NCI-H510A (cell line): ENCODE measurements around the gene ENDOU.
"Not testable (repeated sequence)": the region's sequence is repeated elsewhere in the genome, so short reads cannot be mapped to it uniquely, and the experiment has no call there.

Source experiments
- DNase-seq: peaks from one replicate; lab custom pipeline; 2025; lab: John Stamatoyannopoulos, UW

The ENDOU gene

DNA sequence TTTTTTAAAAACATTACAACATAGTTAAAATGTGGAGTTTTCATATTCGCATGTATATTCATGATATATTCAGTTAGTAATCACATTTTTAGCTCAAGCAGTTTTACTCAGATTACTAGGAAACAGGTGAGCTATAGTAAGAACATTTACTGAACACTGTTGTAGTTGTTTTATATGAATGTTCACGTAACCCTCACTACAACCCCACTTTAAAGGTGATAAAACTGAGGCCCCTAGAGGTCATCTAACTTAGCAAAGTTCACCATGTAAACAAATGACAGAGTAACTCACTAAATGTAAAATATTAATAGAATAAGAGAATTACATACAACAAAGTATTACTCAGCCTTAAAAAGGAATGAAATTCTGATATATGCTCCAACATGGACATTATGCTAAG is 45.5 kb downstream of the ENDOU start:
- no peak for DNase-seq

DNA sequence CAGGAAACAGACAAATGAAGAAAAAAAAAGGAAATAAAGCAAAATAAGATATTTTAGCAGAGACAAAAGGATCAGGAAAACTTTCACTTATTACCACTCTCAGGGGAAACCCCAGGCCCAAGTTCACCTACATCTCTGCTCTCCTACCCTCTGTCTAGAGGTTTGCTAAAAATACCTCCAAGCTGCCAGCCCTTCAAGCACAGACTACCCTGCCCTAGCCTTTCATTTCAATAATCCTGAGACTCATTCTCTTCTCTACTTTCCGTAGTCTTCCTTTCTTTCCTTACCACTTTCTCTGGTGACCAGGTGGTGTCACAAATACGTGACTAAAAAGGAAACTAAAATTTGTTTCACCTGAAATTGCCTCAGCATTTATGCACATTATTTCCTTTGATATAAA is 53.2 kb downstream of the ENDOU start:
- DNase-seq = no peak

DNA sequence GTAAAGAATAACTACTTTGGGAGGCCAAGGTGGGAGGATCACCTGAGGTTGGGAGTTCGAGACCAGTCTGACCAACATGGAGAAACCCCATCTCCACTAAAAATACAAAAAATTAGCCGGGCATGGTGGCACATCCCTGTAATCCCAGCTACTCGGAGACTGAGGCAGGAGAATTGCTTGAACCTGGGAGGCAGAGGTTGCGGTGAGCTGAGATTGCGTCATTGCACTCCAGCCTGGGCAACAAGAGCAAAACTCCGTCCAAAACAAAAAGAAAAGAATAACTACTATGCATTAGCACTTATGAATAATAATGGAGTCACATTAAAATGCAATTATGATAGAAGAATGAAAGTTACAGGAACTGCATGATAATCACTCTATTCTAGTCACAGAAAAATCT is 57.4 kb downstream of the ENDOU start:
- DNase-seq = not testable (repeated sequence)
